Measurements from ENCODE around the gene LMO7.
"Not testable (repeated sequence)": the region's sequence is repeated elsewhere in the genome, so short reads cannot be mapped to it uniquely, and the experiment has no call there.

The LMO7 gene

DNA sequence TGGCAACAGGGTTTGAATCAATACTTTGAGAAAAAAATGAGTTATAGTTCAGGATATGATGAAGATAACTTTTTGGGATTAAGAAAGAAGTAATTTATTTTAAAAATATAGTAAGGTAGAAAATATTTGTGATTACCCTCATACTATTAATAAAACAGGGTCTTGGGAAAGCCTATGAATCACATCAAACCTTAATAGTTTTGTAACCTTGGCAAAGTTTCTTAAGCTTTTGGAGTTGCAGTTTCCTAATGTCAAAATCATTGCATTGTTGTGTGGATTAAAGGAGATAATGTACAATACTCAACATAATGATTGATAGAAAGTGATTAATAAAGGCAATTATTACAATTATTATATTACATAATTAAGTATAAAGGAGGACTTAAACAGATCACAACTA is 149.0 kb downstream of the LMO7 start:
- TF ChIP-seq, protein P1, sequence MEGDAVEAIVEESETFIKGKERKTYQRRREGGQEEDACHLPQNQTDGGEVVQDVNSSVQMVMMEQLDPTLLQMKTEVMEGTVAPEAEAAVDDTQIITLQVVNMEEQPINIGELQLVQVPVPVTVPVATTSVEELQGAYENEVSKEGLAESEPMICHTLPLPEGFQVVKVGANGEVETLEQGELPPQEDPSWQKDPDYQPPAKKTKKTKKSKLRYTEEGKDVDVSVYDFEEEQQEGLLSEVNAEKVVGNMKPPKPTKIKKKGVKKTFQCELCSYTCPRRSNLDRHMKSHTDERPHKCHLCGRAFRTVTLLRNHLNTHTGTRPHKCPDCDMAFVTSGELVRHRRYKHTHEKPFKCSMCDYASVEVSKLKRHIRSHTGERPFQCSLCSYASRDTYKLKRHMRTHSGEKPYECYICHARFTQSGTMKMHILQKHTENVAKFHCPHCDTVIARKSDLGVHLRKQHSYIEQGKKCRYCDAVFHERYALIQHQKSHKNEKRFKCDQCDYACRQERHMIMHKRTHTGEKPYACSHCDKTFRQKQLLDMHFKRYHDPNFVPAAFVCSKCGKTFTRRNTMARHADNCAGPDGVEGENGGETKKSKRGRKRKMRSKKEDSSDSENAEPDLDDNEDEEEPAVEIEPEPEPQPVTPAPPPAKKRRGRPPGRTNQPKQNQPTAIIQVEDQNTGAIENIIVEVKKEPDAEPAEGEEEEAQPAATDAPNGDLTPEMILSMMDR (conservative IDR thresholded peaks at IDR 0.05) = no peak
- no peak overlapping the region for H3K27ac ChIP-seq

GRCh38 chr13:75787249-75787928 is 151.3 kb downstream of the LMO7 start:
- H3K27ac ChIP-seq = no peak overlapping the region
- TF ChIP-seq, protein P1 (conservative IDR thresholded peaks at IDR 0.05) = no peak

DNA sequence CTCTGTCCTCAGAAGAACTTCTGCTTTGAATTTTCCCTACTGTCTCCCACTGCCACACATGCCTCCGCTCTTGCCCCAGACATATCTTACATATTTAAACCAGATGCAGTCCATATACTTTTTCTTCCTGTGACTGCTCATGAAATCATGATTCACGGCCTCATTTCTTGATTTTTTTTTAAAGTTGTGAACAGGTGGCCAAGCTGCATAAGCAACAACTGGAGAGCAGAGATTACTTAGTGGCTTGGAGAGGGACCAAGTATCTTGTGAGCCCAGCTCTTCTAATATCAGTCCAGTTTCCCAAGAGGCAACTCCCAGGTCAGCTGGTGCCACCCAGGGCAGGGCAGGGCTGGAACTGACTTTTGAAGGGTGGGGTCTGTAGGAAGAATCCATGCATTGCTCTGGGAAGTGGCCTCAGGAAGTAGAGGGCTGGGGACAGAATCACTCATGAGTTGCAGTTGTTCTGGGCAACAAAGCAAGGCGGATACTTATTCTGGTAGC is 152.4 kb downstream of the LMO7 start:
- TF ChIP-seq, protein P1 (conservative IDR thresholded peaks at IDR 0.05) = no peak
- no peak overlapping the region for H3K27ac ChIP-seq

DNA sequence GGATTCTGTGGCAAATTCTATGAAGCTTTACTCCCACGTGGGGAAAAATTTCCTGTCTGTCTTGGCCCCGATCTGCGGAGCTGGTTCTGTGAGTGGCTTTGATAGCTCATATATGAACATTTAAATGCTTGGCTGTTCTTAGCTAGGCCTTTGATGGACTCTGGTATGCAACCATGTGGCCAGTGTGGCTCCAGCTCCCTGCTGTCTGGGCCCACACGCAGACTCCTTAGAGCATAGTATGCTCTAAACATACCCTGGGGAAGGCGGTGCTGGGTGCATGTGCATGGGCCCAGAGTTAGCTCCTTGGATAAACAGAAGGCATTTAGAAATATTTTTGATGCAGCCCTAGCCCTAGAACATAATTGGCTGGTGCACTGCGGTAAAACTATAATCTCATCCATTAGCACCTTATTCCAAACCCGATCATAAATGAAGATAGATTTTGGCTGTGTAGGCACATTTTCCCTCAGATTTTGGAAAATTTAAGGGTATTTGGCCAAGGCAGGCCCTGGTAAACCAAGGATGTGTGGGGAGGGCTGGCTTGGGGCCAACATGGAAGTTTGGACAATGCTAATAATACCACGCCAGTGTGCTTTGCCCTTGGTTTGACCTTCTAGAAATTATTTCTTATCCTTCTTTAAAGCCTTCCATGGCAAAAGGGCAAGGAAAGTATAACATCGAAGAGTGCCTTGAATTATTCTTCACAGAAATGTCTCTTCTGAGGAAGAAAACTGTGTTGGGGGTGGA is 153.5 kb downstream of the LMO7 start:
- TF ChIP-seq, protein P1 (conservative IDR thresholded peaks at IDR 0.05) = no peak
- no peak overlapping the region for H3K27ac ChIP-seq

DNA sequence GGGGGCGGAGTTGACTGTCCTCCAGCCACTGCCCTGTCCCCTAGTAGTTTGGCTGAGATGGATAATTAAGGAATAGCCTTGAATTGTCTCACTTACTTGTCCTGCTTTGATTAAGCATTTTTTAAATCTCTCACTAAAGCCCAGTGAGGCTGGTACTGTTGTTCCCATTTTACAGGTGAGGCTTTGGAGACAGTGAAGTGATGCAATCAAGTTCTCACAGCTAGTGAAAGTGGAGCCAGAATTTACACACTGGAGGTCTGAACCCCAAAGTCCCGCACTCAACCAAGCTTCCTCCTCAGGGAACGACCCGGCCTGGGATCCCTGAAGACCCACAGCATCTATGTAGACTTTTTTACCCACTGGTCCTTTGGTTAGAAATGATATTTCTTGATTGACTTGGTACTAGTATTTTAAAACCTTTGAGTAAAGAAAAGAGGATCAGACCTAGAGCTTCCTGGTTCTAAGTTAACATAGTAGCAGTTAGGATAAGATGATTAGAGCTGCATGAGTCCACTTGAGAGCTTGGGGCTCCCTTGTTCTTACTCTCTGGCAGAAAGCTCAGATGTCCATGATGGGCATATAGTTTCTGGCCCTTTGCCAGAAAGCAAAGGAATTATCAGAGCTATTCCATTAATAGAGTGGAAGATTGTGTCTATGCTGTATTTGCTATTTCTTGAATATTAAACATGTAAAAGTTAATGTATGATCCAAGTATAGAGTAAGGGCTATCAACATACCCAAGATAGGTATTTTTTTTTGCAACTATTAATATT is 154.3 kb downstream of the LMO7 start:
- no peak overlapping the region for H3K27ac ChIP-seq
- TF ChIP-seq, protein P1 (conservative IDR thresholded peaks at IDR 0.05) = no peak

- no peak overlapping the region for H3K27ac ChIP-seq
- TF ChIP-seq, protein P1 (conservative IDR thresholded peaks at IDR 0.05) = no peak
These were observed 156.5 kb downstream of the LMO7 start for GRCh38 chr13:75792526-75793187.

DNA sequence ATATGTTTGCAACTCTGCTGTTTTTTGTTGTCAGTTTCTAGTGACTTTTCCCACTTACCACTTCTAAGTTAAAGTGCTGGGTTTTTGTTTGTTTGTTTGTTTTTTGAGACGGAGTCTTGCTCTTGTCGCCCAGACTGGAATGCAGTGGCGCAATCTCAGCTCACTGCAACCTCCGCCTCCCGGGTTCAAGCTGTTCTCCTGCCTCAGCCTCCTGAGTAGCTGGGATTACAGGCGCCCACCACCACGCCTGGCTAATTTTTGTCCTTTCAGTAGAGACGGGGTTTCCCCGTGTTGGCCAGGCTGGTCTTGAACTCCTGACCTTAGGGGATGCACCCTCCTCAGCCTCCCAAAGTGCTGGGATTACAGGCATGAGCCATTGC is 157.0 kb downstream of the LMO7 start:
- H3K27ac ChIP-seq = not testable (repeated sequence)
